NCI-H2081 (cell line): ENCODE results near the gene BNIP5.
"Not testable (repeated sequence)": the region's sequence is repeated elsewhere in the genome, so short reads cannot be mapped to it uniquely, and the experiment has no call there.

ENCODE experiments used
- DNase-seq, 2 experiments: peaks; one replicate each; lab custom pipeline; 2025; lab: John Stamatoyannopoulos, UW

Gene BNIP5

GRCh38 chr6:36364669-36365479, 28.2 kb upstream of the BNIP5 start:
- DNase-seq, result no peak

- not testable (repeated sequence) for DNase-seq
These were observed 27.5 kb upstream of the BNIP5 start for GRCh38 chr6:36364061-36364635.

- not testable (repeated sequence) for DNase-seq
These were observed 26.7 kb upstream of the BNIP5 start for GRCh38 chr6:36363371-36363752.

GRCh38 chr6:36362551-36363370, 26.1 kb upstream of the BNIP5 start:
- DNase-seq, result no peak

- no peak for DNase-seq
These were observed 24.4 kb upstream of the BNIP5 start for GRCh38 chr6:36361071-36361470.

- peak; percentile 82 to 85 for DNase-seq
These were observed 23.8 kb upstream of the BNIP5 start for GRCh38 chr6:36360241-36361054.

GRCh38 chr6:36358226-36358915, 21.7 kb upstream of the BNIP5 start:
- DNase-seq, result no peak

- DNase-seq, result no peak
These were observed 21.2 kb upstream of the BNIP5 start for GRCh38 chr6:36357872-36358225.

- no peak for DNase-seq
These were observed 19.1 kb upstream of the BNIP5 start for GRCh38 chr6:36355819-36356218.

GRCh38 chr6:36353411-36353915, 16.8 kb upstream of the BNIP5 start:
- no peak for DNase-seq

GRCh38 chr6:36352477-36353157, 15.9 kb upstream of the BNIP5 start:
- no peak for DNase-seq

- DNase-seq, result no peak
These were observed 14.2 kb upstream of the BNIP5 start for GRCh38 chr6:36350681-36351571.

GRCh38 chr6:36350082-36350481, 13.4 kb upstream of the BNIP5 start:
- DNase-seq, result no peak

- DNase-seq, result peak; percentile 84 to 95
These were observed 12.6 kb upstream of the BNIP5 start for GRCh38 chr6:36349240-36349639.

GRCh38 chr6:36347621-36348020, 10.9 kb upstream of the BNIP5 start:
- DNase-seq, result no peak

GRCh38 chr6:36346486-36347273, 10.0 kb upstream of the BNIP5 start:
- no peak for DNase-seq

GRCh38 chr6:36345681-36346466, 9.2 kb upstream of the BNIP5 start:
- no peak for DNase-seq

- DNase-seq, result no peak
These were observed 6.5 kb upstream of the BNIP5 start for GRCh38 chr6:36343109-36343680.
